Upper lobe of right lung (tissue), 1 donor: Measurements from ENCODE around the gene MAPK12. TPM values are rescaled to one million over a fixed set of nuclear protein-coding genes. Genes with fewer than 3 reads are reported as not detected.

Experiments
- ATAC-seq: fragments of 200-7000 bp; cut with Tn5 transposase; one replicate; pipeline ENCODE4 v1.9.1; 2020; ENCODE audit warnings: mild to moderate bottlenecking, moderate library complexity
- DNase-seq: peaks from one replicate; pipeline ENCODE4 v3.0.0-alpha.2; 2020
- H3K27ac ChIP-seq: fragments of 200-600 bp; one replicate; pipeline ENCODE4 v1.8.0; 2022
- H3K27me3 ChIP-seq: fragments of 200-600 bp; one replicate; pipeline ENCODE4 v1.8.0; 2022; ENCODE audit warnings: mild to moderate bottlenecking
- H3K36me3 ChIP-seq: fragments of 200-600 bp; one replicate; pipeline ENCODE4 v1.8.0; 2022
- H3K4me1 ChIP-seq: fragments of 200-600 bp; one replicate; pipeline ENCODE4 v1.8.0; 2022
- H3K4me3 ChIP-seq: fragments of 200-600 bp; one replicate; pipeline ENCODE4 v1.8.0; 2022; ENCODE audit warnings: mild to moderate bottlenecking
- H3K9me3 ChIP-seq: fragments of 200-600 bp; one replicate; pipeline ENCODE4 v1.8.0; 2022
- CTCF ChIP-seq: fragments of 200-600 bp; IDR thresholded peaks from one replicate; pipeline ENCODE4 v1.8.0; 2022; ENCODE audit warnings: antibody characterized with exemption
- intact Hi-C: fragments of 100-400 bp; cut with DNase I; formaldehyde crosslinking; loops from one replicate; pipeline ENCODE4 v1.11.0; 2022
- total RNA-seq: library from RNA; stranded (reverse); fragmentation: NEBNext Ultra II Directional; extraction: Animal tissue kit (Norgen Biotek cat#: 25700); gene quantifications from one replicate; pipeline ENCODE4 v1.2.1, GENCODE V29; 2021
- donor health status: DM: no; HTN: yes; CAD: no; lungs with severe emphysema.

MAPK12 gene
- total RNA-seq, 1 donor from 2014 or later: 22.2 TPM

GRCh38 chr22:50297510-50298265, 36.2 kb upstream of the MAPK12 start:
- DNase-seq (no peak), ATAC-seq (no peak)
- Histone ChIP-seq H3K27me3 (no peaks in the 10 kb centered on the region), H3K4me3 (no peak overlapping the region), H3K36me3 (no peaks in the 10 kb centered on the region), H3K4me1 (peaks cover 85% of the 10 kb centered on the region), H3K9me3 (no peaks in the 10 kb centered on the region), H3K27ac (peak overlapping the region; percentile 70)
- intact Hi-C loops: no loop called here
- TF ChIP-seq CTCF: no peak

- no peak overlapping the region for H3K4me3 ChIP-seq
- DNase-seq: no peak
Measured at GRCh38 chr22:50296658-50297490, 35.4 kb upstream of the MAPK12 start.

GRCh38 chr22:50294319-50294656, 32.8 kb upstream of the MAPK12 start:
- DNase-seq (no peak), ATAC-seq (no peak)
- Histone ChIP-seq H3K4me1 (peaks cover 74% of the 10 kb centered on the region), H3K27me3 (no peaks in the 10 kb centered on the region), H3K36me3 (peaks cover 17% of the 10 kb centered on the region), H3K4me3 (peak overlapping the region; percentile 39), H3K27ac (peak overlapping the region; percentile 91), H3K9me3 (no peaks in the 10 kb centered on the region)
- intact Hi-C loops: no loop called here
- TF ChIP-seq CTCF: no peak

More at GRCh38 chr22:50296658-50297490, 35.4 kb upstream of the MAPK12 start:
- H3K36me3 ChIP-seq: no peaks in the 10 kb centered on the region
- ATAC-seq: no peak
- peaks cover 85% of the 10 kb centered on the region for H3K4me1 ChIP-seq
- intact Hi-C loops: no loop called here
- H3K27ac ChIP-seq: peak overlapping the region; percentile 70
- H3K9me3 ChIP-seq: no peaks in the 10 kb centered on the region
- H3K27me3 ChIP-seq: no peaks in the 10 kb centered on the region
- no peak for TF ChIP-seq CTCF

GRCh38 chr22:50293441-50294318, 32.2 kb upstream of the MAPK12 start:
- H3K27ac ChIP-seq: peak overlapping the region; percentile 91
- H3K36me3 ChIP-seq: peaks cover 23% of the 10 kb centered on the region
- no peaks in the 10 kb centered on the region for H3K27me3 ChIP-seq
- peak; percentile 85 for ATAC-seq
- H3K4me3 ChIP-seq: peak overlapping the region; percentile 39
- intact Hi-C loops: no loop called here
- peaks cover 69% of the 10 kb centered on the region for H3K4me1 ChIP-seq
- no peaks in the 10 kb centered on the region for H3K9me3 ChIP-seq
- DNase-seq: peak; percentile 92
- TF ChIP-seq CTCF: no peak

- H3K36me3 ChIP-seq: peaks cover 31% of the 10 kb centered on the region
- peak overlapping the region; percentile 91 for H3K27ac ChIP-seq
- TF ChIP-seq CTCF: no peak
- H3K4me3 ChIP-seq: peak overlapping the region; percentile 39
- H3K4me1 ChIP-seq: peaks cover 61% of the 10 kb centered on the region
- DNase-seq (no peak), ATAC-seq (no peak)
- intact Hi-C loops: no loop called here
- no peaks in the 10 kb centered on the region for H3K27me3 ChIP-seq
- no peaks in the 10 kb centered on the region for H3K9me3 ChIP-seq
Measured at GRCh38 chr22:50292643-50293440, 31.4 kb upstream of the MAPK12 start.
